Lower leg skin (tissue), 3 donors: Measurements from ENCODE around the gene TIPRL.

Experiments used
- POLR2A ChIP-seq, 2 donors: fragments of 450-650 bp; IDR thresholded peaks; one replicate each; pipeline ENCODE4 v1.6.1; 2016 to 2017; ENCODE audit warnings: antibody characterized with exemption in 2 of 2, mild to moderate bottlenecking in 1 of 2, moderate library complexity in 1 of 2
- TF ChIP-seq, protein P1 (sequence below), 3 donors: fragments of 450-650 bp; IDR thresholded peaks; one replicate each; pipeline ENCODE4 v1.5.1; 2016; ENCODE audit warnings: antibody characterized with exemption in 3 of 3, mild to moderate bottlenecking in 3 of 3, moderate library complexity in 2 of 3

DNA sequence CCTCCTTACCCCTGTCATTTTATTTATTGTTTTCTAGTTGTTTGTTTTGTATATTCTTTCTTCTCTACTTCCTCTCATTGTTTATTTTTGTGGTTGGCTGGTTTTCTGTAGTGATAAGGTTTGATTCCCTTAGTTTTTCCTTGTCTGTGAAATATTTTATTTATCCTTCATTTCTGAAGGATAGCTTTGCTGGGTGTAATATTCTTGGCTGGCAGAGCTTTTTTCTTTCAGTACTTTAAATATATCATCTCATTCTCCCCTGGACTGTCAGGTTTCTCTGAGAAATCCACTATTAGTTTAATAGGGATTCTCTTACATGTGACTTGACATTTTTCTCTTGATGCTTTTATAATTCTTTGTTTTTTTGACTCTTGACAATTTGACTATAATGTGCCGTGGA is 18.8 kb upstream of the TIPRL start:
- no peak for TF ChIP-seq POLR2A (IDR thresholded peaks at IDR 0.05)
- TF ChIP-seq, protein P1, sequence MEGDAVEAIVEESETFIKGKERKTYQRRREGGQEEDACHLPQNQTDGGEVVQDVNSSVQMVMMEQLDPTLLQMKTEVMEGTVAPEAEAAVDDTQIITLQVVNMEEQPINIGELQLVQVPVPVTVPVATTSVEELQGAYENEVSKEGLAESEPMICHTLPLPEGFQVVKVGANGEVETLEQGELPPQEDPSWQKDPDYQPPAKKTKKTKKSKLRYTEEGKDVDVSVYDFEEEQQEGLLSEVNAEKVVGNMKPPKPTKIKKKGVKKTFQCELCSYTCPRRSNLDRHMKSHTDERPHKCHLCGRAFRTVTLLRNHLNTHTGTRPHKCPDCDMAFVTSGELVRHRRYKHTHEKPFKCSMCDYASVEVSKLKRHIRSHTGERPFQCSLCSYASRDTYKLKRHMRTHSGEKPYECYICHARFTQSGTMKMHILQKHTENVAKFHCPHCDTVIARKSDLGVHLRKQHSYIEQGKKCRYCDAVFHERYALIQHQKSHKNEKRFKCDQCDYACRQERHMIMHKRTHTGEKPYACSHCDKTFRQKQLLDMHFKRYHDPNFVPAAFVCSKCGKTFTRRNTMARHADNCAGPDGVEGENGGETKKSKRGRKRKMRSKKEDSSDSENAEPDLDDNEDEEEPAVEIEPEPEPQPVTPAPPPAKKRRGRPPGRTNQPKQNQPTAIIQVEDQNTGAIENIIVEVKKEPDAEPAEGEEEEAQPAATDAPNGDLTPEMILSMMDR (IDR thresholded peaks at IDR 0.05), result no peak
